Urothelium cell line (cell line): Measurements from ENCODE around the gene LYRM4.

ENCODE experiments used
- DNase-seq: peaks from one replicate; pipeline ENCODE4 v3.0.0; 2011; ENCODE audit warnings: low spot score, mixed read lengths
- FAIRE-seq: peaks from 2 replicates; lab custom pipeline; 2011; peaks lifted over from hg19 to GRCh38; lab: Jason Lieb, UNC

Gene LYRM4

DNA sequence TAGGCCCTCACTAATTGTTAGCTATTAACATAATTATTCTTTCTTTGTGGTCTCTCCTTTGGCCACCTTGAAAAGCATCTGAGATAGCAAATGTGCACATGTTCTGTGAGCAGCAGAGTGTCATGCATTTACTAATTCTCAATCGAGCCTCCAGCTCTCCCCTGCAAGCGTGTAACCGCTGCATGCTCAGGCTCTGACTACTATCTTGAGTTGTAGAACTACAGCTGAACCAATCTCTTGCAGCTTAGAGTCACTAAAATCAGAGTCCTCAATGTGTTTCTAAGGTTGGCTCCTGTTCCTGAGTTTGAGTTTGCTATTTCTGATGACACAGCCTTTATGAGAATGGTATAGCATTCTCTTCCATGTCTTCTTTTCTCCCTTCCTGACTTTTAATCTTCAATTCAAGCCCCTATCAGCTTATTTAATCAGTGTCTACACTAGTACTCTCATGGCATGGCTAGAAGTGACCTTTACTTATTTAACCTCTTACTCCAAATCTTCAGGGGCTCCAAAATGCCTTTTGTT is 110.1 kb downstream of the LYRM4 start:
- DNase-seq (no peak), FAIRE-seq (no peak)

DNA sequence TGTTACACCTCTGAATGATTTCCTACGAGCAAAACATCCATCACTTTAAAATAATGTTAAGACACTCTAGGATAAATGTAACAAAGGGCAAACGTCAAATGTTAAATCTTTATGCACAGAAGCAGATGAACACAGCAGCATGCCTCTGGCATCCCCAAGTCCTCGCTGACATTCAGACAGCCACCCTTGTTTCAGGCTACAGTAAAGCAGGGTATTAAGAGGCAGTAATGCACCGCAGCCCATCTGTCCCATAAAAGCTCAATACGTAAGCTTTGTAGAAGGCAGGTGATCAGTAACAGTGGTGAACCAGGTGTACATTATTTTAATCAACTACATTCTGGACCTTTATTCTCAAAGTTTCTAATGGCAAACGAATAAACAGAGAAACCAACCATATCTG is 110.9 kb downstream of the LYRM4 start:
- FAIRE-seq (no peak), DNase-seq (no peak)

DNA sequence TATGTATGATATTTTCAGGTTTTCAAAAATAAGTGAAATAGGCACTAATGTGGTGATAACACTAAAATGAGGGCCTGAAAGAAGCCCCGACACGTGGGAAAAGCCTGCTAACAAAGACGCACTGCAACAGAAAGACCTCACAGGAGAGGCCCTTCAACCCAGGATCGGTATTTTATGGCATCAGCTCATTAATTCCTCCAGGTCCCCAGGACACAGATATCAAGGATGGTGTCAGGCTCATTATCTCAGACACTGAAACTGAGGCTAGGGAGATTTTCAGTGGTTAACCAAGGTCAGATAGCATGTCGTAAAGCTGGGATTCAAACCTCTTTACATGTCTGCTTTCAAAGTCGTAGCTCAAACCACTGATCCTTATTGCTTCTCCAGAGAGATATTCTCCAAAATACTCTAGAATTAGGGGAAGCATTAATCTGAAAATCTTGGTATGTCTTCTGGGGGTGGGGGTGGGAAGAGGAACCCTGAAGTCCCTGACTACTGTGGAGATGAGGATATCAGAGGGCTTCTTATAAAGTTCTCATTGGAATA is 111.5 kb downstream of the LYRM4 start:
- no peak for DNase-seq
- FAIRE-seq: no peak

DNA sequence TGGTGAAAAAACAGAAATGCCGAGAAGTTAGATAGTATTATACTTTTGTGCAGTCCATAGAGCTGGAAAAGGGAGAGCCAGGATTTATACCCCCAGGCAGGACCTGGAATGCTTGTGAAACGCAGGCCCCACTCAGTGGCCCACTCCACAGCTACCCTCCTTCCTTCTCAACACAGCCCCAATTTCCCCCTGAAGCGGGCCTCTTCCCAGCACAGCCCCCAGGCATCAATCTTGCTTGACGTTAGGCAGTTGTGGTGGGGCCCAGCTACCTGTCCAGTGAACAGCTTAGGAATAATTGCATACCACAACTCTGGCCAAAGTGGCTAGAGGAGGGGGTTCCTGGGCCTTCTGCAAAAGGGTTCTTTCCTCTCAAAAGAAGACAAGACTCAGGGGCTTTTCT is 114.4 kb downstream of the LYRM4 start:
- no peak for FAIRE-seq
- DNase-seq: no peak

DNA sequence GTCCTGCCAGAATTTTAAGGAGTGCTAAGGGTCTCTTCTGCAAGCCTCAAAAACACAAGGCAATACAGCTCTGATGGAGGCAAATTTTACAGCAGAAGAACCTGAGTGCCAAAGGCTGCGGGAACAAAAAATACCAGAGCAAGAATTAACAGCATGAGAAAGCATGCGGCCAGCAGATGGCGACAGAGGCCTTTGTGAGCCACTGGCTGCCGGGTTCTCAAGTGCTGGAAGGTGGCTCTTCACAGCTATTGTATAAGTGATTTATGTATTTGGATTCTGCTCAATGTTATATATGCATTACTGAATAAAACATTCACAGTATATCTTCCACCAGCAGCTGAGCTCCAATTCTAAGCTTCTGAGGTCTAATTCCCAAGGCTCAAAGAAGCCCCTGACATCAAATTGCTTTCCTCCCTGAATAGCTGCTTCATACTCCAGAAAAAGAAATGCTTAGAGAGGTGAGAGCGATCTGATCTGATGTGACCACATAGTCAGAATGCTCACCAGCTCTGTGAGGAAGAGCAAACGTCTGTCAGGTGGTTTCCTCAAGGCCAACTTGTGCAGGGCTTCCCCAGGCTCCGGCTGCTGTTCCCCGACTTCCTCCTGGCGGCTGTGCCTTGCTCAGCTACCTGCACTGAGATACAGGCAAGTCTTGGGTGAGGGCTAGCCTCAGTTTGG is 117.0 kb downstream of the LYRM4 start:
- peak; percentile 65 for DNase-seq
- no peak for FAIRE-seq

DNA sequence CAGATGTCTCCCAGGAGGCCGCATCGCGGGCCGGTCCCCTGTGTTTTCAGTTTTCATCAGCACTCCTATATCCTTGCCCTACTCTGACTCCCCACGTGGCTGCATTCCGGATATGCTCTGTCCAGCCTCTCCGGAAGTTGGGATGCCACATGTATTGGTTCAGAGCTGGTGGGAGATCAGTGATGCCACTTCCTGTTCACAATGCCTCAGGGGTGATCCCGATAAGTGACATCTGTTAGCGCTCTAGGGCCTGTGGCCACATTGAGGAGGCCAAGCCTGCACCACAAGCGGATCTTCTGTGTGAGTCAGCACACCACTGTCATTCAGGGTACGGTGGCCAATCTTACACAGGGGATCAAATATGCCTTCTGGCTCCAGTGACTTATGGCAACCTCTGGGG is 117.8 kb downstream of the LYRM4 start:
- FAIRE-seq: no peak
- DNase-seq: no peak

DNA sequence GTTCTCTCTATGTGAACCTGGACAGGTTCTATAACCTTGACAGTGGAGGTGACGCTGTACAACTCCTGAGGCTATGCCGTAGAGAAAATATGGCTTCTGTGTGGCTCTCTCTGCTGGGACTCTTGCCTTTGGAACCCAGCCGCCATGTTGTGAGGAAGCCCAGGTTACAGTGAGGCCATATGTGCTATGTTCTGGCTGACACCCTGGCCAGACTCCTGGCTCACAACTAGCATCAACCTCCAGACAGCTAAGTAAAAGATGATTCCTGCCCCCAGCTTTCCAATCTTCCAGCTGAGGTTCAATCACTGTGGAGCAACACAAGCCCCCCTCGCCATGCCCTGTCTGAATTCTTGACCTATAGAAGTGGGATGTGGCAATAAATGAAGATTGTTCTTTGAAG is 118.6 kb downstream of the LYRM4 start:
- FAIRE-seq (no peak), DNase-seq (no peak)

DNA sequence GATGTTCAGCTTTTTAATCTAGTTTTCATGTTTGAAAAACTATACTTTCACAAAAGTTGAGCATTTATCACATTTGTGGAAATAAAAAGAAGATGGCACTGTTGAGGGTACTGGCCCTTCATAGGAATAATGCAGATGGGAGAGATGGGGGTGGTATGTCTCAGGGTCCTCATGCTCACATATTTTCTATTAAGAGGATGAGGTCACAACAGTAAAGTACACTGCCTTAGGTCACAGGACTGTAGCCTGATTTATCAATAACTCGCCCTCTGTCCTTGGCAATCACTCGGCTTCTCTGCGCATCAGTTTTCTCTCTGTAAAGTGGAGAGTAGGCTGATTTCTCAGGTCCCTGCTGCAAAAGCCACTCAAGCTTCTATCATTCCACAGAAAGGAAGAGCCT is 119.7 kb downstream of the LYRM4 start:
- no peak for FAIRE-seq
- DNase-seq: no peak

DNA sequence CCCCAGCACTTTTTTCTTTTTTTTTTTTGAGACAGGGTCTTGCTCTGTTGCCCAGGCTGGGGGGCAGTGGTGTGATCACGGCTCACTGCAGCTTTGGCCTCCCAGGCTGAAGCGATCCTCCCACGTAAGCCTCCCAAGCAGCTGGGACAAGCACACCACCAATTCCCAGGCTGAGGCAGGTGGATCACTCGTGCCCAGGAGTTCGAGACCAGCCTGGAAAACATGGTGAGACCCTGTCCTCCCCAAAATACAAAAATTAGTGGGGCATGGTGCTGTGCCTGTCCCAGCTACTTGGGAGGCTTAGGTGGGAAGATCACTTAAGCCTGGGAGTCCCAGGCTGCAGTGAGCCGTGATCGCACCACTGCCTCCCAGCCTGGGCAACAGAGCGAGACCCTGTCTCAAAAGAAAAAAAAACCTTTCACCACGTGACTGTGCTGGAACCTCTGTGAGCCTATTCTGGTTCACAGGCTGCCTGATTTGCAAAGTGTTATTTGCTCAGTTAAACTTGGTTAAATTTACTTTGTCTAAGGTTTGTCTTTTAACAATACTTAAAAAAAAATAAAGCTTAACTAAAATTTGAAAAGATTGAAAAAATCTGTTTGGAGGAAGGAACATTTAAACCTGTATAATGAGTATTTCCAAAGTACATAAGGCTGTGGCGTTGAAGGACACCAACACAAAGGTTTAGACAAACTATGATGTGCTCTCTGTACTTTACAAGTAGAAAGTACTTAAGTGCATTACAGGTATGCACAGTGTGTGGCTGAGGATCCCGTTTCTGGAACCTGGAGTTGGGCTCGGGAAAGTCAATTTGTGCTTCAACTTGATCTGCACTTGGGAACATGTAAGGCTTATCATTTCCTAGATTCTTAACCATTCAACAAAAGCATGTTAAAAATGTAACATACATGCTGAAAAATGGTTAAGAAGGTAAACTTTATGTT is 120.7 kb downstream of the LYRM4 start:
- no peak for FAIRE-seq
- DNase-seq: no peak

DNA sequence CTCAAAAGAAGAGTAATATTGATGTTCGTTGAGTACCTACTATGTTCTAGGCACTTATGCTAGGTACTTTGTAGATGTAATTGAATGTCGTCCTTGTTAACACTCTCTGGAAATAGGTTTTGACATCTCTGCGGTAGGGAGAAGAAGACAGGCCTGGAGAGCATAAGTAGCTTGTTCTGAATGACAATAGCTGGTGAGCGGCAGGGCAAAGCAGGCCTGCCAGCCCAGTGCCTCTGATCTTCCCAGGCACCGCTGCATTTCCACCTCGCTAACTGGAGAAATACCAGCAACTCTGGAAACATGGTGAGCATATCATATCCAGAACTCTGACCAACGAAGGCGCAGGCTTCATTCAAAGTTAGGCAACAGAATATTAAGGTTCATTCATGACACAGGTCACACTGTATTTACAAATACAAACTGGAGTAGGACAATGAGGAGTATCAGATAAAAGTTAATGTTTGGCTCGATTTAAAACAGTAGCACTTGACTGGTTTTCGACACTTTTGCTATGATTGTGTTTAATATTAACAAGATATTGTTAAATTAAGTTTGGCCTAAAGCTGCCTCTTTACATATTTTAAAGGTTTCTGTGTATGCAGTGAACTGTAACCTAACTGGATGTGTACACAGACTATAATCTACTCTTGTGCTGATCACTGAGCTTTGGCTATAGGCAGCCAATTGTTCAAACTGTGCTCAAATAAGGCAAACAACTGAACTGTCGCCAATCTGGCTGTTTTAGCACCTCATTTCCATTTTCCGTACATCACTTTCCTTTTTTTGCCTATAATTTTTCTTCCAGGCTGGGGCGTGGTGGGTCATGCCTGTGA is 121.5 kb downstream of the LYRM4 start:
- DNase-seq: no peak
- FAIRE-seq: no peak

DNA sequence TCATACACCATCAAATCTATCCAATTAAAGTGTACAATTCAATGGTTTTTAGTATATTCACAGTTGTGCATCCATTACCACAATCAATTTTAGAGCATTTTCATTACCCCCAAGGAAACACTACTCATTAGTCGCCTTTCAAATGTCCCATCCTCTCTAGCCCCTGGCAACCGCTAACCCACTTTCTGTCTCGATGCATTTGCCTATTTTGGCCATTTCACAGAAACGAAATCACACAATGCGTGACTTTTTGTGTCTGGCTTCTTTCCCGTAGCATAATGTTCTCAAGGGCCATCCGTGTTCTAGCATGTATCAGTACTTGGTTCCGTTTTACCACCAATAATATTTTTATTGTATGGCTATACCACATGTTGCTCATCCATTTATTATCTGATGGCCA is 123.9 kb downstream of the LYRM4 start:
- DNase-seq (no peak), FAIRE-seq (no peak)

DNA sequence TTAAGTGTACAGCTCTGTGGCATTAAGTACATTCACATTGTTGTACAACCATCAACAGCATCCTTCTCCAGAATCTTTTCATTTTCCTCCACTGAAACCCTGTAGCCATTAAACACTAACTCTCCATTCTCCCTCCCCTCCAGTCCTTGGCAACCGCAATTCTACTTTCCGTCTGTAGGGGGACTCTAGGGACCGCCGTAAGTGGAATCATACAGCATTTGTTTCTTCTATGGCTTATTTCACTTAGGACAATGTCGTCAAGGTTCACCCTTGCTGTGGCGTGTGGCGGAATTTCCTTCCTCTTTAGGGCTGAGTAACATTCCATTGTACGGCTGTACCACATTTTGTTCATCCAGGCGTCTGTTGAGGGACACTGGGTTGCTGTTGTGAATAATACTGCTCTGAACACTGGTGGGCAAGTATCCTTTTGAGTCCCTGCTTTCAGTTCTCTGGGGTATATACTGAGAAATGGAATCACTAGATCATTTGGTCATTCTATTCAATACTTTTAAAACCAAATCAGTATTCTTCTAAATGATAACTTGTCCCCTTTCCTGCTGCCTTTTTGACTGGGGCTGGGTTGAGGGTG is 124.9 kb downstream of the LYRM4 start:
- FAIRE-seq (no peak), DNase-seq (no peak)

DNA sequence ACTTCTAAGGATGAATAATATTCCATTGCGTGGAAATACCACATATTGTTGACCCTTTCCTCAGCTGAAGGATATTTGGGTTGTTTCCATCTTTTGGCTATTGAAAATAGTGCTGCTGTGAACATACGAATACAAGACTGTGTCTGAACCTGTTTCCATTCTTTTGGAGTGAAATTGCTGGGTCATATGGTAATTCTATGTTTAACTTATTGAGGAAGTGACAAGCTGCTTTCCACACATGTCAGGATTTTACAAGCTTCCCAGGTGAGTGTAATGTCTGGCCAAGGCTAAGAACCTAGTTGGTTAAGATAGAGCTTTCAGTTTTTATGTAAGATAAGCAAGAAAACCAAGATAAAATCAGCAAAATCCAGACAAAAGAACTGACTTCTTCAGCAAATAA is 126.8 kb downstream of the LYRM4 start:
- no peak for FAIRE-seq
- no peak for DNase-seq

DNA sequence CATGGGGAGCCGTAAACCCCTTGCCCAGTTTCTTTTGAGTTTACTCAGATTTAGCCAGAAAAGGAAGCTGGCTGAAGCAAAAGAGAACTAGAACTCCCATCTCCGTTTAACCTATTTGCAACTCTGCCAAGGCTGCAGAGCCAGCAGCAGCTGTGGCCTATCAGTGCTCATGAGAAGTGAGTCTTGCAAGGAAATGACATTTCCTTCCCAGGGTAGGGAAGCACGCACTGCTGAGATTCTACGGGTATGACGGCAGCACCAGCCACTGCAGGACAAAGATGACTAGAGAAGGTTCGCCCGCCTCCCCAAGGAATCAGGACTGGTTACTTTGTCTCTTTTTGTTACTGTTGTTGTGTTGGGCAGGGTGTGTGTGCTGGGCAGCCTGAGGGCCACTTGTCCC is 128.0 kb downstream of the LYRM4 start:
- FAIRE-seq: no peak

DNA sequence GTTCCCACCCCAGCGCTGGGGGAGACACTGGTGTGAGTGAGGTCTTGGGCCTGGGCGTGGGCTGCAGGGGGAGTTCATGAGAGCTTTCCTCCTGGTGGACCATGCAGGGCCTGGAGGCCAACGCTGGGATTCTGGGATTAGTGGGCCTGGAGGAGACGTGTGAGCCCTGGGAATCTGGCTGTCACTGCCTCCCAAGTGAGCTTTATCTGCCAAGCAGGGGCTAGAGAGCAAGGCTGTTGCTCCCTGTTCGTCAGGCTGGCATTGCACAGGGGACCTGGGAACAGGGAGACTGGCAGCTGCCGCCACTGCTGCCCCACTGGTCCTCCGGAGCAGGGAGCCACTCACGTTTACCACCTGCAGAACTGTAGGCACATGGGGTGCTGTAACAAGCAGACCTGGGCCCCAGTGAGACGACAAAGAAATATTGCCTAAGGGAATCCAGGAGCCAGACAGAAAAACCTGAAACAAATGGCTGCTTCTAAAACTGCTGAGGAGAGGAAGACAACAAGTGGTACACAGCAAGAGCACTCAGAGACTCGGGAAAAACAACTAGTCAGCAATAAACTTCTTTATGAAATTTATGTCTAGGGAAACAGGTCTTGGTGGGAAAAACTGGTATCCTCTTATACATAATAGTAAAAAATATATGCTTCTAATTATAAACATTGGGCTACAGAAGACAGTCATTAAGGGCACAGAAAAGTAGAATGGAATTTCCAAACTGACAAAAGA is 130.4 kb downstream of the LYRM4 start:
- FAIRE-seq: no peak
- no peak for DNase-seq

More for the DNA sequence above, 128.0 kb downstream of the LYRM4 start:
- DNase-seq: no peak

DNA sequence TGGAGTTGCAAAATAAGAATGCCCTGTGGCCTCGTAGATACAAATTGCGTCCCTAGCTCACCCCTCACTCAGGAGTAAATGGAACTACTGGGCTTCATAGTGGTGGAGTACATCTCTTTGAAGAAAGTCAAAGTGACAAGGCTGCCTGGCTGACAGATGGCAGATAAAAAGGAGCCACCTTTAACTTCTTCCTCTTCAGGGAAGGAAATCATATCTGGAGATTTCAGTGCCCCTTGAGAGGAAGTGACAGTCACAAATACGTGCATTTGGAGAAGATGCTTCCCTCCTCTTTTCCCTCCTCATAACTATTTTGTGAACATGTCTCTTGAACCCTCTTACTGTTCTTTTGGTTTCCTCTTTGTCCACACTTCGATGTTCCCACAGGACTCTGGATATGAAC is 132.4 kb downstream of the LYRM4 start:
- no peak for DNase-seq
- FAIRE-seq: no peak

DNA sequence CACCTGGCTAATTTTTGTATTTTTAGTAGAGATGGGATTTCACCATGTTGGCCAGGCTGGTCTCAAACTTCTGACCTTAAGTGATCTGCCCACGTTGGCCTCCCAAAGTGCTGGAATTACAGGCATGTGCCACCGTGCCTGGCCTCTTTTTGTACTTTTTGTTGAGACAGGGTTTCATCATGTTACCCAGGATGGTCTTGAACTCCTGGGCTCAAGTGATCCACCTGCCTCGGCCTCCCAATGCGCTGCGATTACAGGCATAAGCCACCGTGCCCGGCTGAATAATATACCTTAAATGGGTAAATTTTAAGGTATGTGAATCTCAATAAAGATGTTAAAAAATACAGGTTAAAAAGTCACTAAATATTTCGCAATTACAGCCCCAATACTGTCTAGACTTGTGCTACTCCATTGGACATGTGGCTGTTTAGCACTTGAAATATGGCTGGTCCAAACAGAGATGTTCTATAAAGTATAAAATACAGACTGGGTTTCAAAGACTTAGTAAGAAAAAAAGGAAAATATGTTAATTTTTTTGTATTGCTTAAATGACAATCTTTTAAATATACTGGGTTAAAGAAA is 133.6 kb downstream of the LYRM4 start:
- FAIRE-seq: no peak

DNA sequence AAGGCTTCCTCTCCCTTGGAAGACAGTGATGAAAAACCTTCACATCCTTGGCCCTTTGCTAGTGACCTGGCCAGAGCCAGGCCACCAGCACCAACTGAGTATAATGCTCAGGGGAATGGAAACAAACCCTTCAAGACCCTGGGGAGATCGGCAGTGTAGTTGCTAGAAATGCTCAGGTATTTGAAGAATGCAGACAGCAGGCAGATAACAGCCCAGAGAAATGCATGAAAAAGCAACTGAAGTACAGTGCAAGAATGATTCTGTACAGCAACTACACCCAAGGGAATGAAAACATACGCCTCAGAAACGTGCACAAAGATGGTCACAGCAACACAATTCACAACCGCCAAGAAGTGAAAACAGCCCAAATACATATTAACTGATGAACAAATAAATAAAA is 134.5 kb downstream of the LYRM4 start:
- peak; percentile 17 for DNase-seq
- no peak for FAIRE-seq

More for the DNA sequence above, 133.6 kb downstream of the LYRM4 start:
- no peak for DNase-seq
